Motor neuron (in vitro differentiated cells): ENCODE measurements around the gene ZDHHC24. TPM values are rescaled to one million over a fixed set of nuclear protein-coding genes. Genes with fewer than 3 reads are reported as not detected.

Experiments
- ATAC-seq, 8 experiments: fragments of 200-7000 bp; cut with Tn5 transposase; replicated peaks in 6 of 8; 2 replicates each; pipeline ENCODE4 v1.8.0; 2021; ENCODE audit warnings: mild to moderate bottlenecking in 8 of 8, moderate library complexity in 8 of 8
- H3K27ac ChIP-seq, 2 donors: fragments of 250-450 bp; sonication (Bioruptor Pico); 2 replicates each; pipeline ENCODE4 v1.9.0; 2021; ENCODE audit warnings: antibody characterized with exemption in 2 of 2, mild to moderate bottlenecking in 2 of 2, moderate library complexity in 1 of 2
- H3K4me1 ChIP-seq, 2 donors: fragments of 250-450 bp; sonication (Bioruptor Pico); replicated peaks in 1 of 2; 2 replicates each; pipeline ENCODE4 v1.6.1; 2021; ENCODE audit warnings: antibody characterized with exemption in 2 of 2, mild to moderate bottlenecking in 2 of 2, moderate library complexity in 1 of 2
- H3K4me3 ChIP-seq, 5 donors: fragments of 250-450 bp; sonication (Bioruptor Pico); 2 replicates each; pipeline ENCODE4 v1.9.0; 2021; ENCODE audit warnings: antibody characterized with exemption in 5 of 5, mild to moderate bottlenecking in 5 of 5, moderate library complexity in 4 of 5
- WGBS, 10 experiments: fragments of 450-650 bp; shearing (Covaris generic); methylation state at CpG; one replicate each; pipeline ENCODE4 v1.0.0; 2022; 5-methylcytosine and 5-hydroxymethylcytosine counted together
- in situ Hi-C, 9 experiments: fragments of 400-800 bp; cut with MboI; loops; one replicate each; pipeline ENCODE4 v1.15.0; 2021; ENCODE audit warnings: low sequenced_read_pairs in 9 of 9, low pct_unique_long_range_greater_than_20kb in 2 of 9; ENCODE audit not compliant: unreplicated experiment in 9 of 9
- total RNA-seq, 8 experiments: library from RNA; unstranded; fragments of 300-600 nt; gene quantifications; 2 replicates each; pipeline versions ENCODE4 v1.2.3 to v1.2.4, GENCODE V29; 2022

The ZDHHC24 gene
- total RNA-seq, 8 experiments from 2014 or later, result 5.2 to 12.7 (median 8.4) TPM

DNA sequence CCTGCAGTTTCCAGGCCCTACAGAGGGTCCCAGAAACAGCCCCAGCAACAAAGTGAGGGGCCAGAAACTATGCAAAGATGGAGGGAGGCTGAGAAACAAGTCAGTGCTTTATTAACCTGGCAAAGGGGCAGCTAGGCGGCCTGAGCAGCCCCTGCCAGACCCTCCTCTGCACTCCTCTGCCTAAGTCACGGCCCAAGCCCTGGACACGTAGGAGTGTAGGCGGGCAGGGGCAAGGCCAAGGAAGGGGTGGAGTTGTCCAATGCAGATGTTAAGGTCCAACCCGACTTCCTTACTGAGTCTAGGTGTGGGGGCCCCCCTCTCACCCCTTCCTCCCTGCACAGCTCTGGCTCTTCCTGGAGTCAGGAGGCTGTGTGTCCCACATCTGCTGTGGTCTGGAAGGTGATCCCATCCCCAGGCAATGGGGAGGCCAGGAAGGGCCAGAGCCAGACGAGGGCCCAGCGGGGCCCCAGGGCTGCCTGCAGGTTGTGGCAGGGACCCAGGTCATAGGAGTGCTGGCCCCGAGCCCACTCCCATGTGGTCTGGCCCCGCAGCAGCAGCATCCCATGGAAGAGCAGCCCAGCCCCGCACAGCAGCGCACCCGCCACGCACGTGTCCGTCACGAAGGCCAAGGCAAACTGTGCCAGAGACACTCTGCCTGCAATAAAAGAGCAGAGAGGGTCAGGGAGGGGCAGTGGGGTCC lies 6.5 kb downstream of the ZDHHC24 start:
- WGBS, 10 experiments, result 40 to 91% (median 84%) methylated on average over 1 to 8 of the region's 16 CpGs; no CpG with 5 or more reads in 6 of the 10 experiments
- ATAC-seq, result peak in 2 of 8 experiments; percentile 23 to 44
- in situ Hi-C loops, result no loop called here

DNA sequence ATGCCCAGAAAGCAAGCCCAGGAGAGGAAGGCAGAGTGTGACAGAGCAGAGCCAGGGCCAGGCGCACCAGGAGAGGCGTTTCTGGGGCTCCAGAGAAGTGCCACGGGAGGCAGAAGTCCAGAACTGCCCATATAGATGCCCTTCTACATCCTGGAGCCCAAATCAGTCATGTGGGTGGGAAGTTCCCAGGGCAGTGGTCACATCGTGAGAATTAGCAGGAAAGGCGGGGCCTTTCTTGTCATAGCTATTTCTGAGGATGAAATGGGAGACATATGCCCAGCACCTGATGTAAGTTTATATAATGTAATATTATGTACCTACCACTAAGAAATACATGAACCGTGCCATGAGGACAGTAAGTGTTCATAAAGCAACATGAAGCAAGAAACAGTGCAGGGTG lies 13.1 kb downstream of the ZDHHC24 start:
- 20 to 100% (median 84%) methylated on average over 1 to 3 of the region's 6 CpGs; no CpG with 5 or more reads in 6 of the 10 experiments for WGBS, 10 experiments
- peak in 3 of 8 experiments; percentile 19 to 55 (median 30) for ATAC-seq
- in situ Hi-C loops, result no loop called here
- Histone ChIP-seq H3K4me1 (no peaks in the 10 kb centered on the region), H3K4me3 (no peak overlapping the region), H3K27ac (no peak overlapping the region)

More for the DNA sequence above, 6.5 kb downstream of the ZDHHC24 start:
- H3K4me1 ChIP-seq, result peaks cover under 1 to 9% of the 10 kb centered on the region in 2 donors
- H3K4me3 ChIP-seq, result no peak overlapping the region
- no peak overlapping the region for H3K27ac ChIP-seq

DNA sequence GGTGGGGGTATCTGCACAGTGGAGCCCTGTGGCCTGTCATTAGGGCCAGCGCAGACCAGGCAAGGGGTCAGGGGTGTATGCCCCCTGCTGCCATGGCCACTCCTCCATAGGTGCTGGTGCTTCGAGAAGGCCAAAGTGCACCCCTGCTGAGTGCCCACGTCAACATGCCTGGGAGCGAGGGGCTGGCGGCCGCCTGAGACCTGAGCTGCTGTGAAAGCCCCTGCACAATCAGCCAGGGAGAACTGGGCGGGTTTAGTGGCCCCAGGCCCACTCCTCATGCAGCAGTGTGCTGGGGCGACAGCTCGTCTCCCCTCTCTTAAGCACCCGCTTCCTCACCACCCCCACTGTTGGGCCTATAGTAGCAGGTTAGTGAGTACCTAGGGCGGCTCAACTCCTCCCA lies 14.0 kb downstream of the ZDHHC24 start:
- Histone ChIP-seq H3K27ac (no peak overlapping the region), H3K4me1 (no peaks in the 10 kb centered on the region), H3K4me3 (no peak overlapping the region)
- peak in 2 of 8 experiments; percentile 6 to 26 for ATAC-seq
- WGBS, 10 experiments, result 94 to 100% (median 100%) methylated on average over 1 to 3 of the region's 11 CpGs; no CpG with 5 or more reads in 7 of the 10 experiments
- in situ Hi-C loops, result no loop called here

DNA sequence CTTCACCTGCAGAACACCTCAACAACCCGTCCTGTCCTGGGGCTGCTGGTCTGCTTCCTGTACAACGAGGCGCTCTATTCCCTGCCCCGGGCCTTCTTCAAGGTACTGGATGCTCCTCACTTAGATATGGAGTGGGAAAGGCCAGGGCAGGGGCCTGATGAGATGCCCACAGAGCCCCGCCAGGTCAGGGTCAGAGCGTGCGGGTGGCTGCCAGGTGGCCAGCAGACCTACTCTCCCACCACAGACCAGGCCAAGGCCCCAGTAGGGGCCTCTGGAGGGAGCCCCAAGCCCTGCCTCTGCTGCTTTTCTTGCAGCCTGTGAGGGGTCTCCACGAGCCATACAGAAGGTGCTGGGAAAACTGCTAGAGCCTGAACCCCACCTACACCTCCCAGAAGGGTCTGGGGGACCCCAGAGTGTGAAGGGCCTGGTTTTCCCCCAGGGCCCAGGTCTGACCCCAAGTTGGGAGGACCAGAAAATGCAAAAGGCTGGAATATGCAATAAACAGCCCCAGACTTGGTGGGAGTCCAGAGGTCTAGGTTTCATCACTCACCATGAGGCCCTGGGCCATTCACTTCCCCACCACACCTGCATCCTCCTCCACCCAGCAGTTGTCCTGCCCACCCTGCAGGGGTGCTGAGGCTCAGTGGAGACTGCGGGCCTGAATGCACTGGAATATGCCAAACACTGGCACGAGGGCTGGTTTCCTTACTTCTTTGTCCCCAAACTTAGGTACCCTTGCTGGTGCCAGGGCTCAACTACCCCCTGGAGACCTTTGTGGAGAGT lies 14.7 kb downstream of the ZDHHC24 start:
- 57 to 88% (median 80%) methylated on average over 1 to 8 of the region's 10 CpGs; no CpG with 5 or more reads in 4 of the 10 experiments for WGBS, 10 experiments
- no peaks in the 10 kb centered on the region for H3K4me1 ChIP-seq
- in situ Hi-C loops, result no loop called here
- ATAC-seq, result peak in 5 of 8 experiments; percentile 9 to 58 (median 32)
- H3K4me3 ChIP-seq, result no peak overlapping the region
- H3K27ac ChIP-seq, result no peak overlapping the region

DNA sequence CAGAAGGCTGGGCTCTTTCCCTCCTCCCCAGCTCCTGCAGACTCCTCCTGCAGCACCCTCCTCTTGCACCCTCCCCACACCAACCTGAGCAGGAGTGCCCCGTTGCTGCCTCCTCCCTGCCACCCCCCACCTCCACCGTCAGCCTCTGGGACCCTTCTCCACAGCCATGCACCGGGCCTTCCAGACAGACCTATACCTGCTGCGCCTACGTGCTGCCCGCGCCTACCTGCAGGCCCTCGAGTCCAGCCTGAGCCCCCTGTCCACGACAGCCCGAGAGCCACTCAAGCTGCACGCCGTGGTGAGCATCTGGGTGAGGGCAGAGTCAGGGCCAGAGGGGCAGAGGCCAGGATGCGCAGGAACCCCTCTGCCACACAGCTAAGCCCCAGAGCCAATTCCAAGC lies 16.2 kb downstream of the ZDHHC24 start:
- Histone ChIP-seq H3K27ac (no peak overlapping the region), H3K4me3 (no peak overlapping the region), H3K4me1 (no peaks in the 10 kb centered on the region)
- in situ Hi-C loops, result no loop called here
- WGBS, 10 experiments, result 87 to 100% (median 100%) methylated on average over 1 to 3 of the region's 13 CpGs; no CpG with 5 or more reads in 7 of the 10 experiments
- ATAC-seq, result peak in 4 of 8 experiments; percentile 20 to 37 (median 30)

DNA sequence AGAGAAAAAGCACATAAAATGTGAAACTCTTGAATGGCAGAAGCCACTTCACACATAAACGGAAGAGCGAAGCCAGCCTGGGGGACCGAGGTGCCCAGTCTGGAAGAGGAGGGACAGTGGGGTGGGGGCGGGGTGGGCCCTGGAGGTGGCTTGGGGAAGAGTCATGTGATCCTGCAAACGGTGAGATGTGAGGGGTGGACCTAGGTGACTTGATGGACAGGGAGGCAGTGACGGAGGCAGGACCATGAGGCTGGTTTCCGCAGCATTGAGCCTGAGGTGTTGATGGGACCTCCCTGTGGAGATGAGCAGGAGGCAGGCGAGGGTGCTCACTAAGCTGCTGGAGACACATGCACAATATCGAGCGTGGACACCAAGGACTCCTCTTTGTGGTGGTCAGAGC lies 16.8 kb downstream of the ZDHHC24 start:
- ATAC-seq, result peak in 3 of 8 experiments; percentile 16 to 20 (median 18)
- 68 to 100% (median 82%) methylated on average over 1 to 8 of the region's 10 CpGs; no CpG with 5 or more reads in 5 of the 10 experiments for WGBS, 10 experiments
- Histone ChIP-seq H3K4me3 (no peak overlapping the region), H3K4me1 (no peaks in the 10 kb centered on the region), H3K27ac (no peak overlapping the region)
- in situ Hi-C loops, result no loop called here

DNA sequence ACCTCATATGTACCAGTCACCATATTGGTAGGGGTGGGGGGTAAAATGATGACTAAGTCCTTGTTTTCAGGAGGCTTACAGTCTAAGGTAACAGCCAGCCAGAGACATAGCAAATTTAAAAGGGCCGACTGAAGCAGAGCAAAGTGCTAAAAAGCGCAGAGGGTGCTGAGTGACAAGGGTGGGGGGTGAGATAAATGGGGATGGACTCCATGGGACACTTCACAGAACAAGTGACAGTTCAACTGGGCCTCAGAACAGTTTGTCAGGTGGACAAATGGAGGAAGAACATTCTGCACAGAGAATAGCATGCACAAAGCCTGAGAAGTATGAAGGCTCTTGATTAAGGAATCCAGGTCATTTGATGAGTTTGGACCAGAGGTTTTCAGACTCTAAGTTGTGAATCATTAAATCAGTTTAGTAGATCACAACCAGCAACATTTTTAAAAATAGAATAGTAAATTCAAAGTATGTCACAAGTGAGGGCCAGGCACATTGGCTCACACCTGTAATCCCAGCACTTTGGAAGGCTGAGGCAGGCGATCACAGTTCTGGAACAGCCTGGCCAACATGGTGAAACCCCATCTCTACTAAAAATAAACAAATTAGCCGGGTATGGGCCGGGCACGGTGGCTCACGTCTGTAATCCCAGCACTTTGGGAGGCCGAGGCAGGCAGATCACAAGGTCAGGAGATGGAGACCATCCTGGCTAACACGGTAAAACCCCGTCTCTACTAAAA lies 21.4 kb downstream of the ZDHHC24 start:
- WGBS, 10 experiments, result 60 to 100% (median 100%) methylated on average over 1 to 6 of the region's 10 CpGs; no CpG with 5 or more reads in 1 of the 10 experiments
- in situ Hi-C loops, result no loop called here
- H3K4me1 ChIP-seq, result no peaks in the 10 kb centered on the region
- no peak overlapping the region for H3K4me3 ChIP-seq
- no peak for ATAC-seq
- H3K27ac ChIP-seq, result no peak overlapping the region

DNA sequence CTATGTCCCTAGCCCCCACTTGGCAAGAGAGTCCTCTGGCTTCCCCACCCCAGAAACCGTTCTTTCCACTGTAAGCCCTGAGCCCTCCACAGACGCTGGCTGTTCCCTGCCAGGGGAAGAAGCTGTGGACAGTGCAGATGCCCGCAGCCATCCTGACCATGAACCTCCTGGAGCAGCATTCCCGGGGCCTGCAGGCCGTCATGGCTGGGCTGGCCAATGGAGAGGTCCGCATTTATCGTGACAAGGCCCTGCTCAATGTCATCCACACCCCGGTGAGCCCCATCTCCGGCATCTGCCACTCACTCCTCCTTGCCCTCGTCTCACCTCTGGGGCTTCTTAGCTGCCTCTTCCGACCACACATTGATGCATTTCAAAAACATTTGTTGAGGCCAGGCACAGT lies 22.2 kb downstream of the ZDHHC24 start:
- 63 to 100% (median 80%) methylated on average over 1 to 4 of the region's 11 CpGs; no CpG with 5 or more reads in 5 of the 10 experiments for WGBS, 10 experiments
- in situ Hi-C loops, result no loop called here
- Histone ChIP-seq H3K4me1 (no peaks in the 10 kb centered on the region), H3K27ac (no peak overlapping the region), H3K4me3 (no peak overlapping the region)
- no peak for ATAC-seq

DNA sequence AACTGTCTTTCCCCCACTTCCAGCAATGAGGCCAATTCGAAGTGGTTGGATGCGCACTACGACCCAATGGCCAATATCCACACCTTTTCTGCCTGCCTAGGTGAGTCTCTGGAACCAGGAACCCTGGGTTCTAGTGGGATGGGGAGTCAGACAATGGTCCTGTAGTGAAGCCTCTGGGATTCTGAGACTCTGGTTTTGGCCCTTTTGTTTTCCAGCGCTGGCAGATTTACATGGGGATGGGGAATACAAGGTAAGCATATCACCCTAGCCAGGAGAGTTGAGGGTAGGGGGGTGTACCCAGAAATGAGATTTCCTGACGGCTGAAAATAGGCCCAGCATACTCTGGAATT lies 34.9 kb downstream of the ZDHHC24 start:
- Histone ChIP-seq H3K4me1 (peaks cover 6% of the 10 kb centered on the region in 2 donors), H3K27ac (peak overlapping the region; percentile 78 to 83), H3K4me3 (peak overlapping the region; percentile 71 to 89 (median 85))
- WGBS, 10 experiments, result 0% methylated on average over 1 to 4 of the region's 5 CpGs; no CpG with 5 or more reads in 3 of the 10 experiments
- ATAC-seq, result no peak
- in situ Hi-C loops, result no loop called here

DNA sequence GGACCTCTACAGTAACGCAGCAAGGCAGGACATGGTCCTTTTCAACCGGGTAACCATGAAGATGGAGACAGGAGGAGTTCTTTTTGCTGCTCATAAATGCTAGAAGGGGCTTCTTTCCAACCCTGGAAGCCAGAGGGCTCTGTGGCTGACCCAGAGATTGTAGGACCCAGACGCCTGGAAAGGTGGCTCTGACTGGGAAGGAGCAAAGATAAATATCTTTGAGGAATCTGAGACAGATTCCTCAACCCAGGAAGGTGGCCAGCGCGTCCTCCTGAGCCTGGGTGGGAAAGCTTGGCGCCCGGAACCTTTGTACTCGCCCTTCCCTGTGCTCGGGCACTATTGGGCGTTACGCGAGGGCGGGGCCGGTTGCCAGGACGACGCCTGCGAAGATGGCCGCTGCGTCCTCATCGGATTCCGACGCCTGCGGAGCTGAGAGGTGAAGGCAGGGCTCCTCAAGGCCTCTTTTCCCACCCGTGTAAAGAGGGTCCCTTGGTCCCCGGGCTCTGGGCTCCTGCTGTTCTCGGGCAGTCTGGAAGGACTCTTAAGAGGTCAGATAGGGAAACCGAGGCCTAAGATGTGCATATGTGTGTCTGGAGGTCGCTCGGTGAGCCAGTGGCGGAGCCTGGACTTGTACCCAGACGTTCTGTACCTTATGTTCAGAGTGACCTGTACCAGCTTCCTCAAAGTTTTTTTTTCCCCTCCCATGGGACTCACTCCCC lies 35.4 kb downstream of the ZDHHC24 start, which contains the start of gene BBS1:
Gene BBS1 (plus strand): TSS at position 365 of the 719 bp plus-strand sequence. CDS start 25 bp downstream, at position 390.
- WGBS, 10 experiments, result 0 to 31% (median 2%) methylated on average over 1 to 25 of the region's 31 CpGs; no CpG with 5 or more reads in 1 of the 10 experiments
- ATAC-seq, result peak; percentile 97 to 100 (median 98)
- in situ Hi-C loops, result no loop called here
- Histone ChIP-seq H3K4me3 (peak within 1 kb of the TSS; percentile 71 to 89 (median 85)), H3K4me1 (peaks cover 6% of the 10 kb centered on the region in 2 donors), H3K27ac (peak within 1 kb of the TSS; percentile 78 to 83)

DNA sequence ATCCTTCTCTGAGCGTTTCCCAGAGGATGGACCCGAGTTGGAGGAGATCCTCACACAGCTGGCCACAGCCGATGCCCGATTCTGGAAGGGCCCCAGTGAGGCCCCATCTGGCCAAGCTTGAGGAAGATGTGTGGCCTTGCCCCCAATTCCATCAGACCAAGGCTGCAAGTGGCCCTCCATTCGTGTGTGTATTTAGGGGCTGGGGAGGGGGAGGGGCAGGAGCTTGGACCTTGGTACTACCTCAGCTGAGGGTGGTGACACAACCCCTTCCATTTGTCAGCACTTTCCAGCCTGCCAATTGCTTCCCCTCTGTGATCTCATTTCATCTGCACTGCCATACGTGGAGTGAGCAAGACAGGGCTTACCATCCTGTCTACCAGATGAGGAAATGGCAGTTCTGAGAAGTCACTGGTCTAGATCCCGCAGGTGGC lies 36.7 kb downstream of the ZDHHC24 start:
- peaks cover 6% of the 10 kb centered on the region in 2 donors for H3K4me1 ChIP-seq
- in situ Hi-C loops, result no loop called here
- peak in 1 of 8 experiments; percentile 47 for ATAC-seq
- H3K4me3 ChIP-seq, result no peak overlapping the region
- WGBS, 10 experiments, result 90 to 100% (median 100%) methylated on average over 1 to 2 of the region's 7 CpGs; no CpG with 5 or more reads in 7 of the 10 experiments
- no peak overlapping the region for H3K27ac ChIP-seq

DNA sequence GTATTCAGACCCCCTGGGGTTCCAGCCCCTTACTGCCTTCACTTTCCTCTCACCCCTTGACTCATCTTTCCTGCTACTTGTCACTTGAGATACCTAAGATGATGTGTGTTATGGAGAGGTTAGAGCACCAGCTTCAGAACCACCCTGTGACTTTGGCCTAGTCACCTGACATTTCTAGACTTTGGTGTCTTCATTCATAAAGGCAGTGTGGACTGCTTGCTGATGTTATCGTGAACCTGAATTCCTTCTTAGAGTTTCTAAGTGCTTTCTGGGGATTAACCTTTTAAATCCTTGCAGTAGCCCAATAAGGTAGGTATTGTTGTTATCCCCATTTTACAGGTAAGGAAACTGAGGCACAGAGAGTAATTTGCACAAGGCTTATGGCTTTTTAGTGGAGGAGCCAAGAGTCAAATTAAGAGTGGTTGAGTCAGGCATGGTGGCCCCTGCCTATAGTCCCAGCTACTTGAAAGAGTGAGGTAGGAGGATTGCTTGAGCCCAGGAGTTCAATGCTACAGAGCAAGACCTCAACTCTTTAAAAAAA lies 40.5 kb downstream of the ZDHHC24 start:
- no peak for ATAC-seq
- Histone ChIP-seq H3K27ac (no peak overlapping the region), H3K4me1 (no peaks in the 10 kb centered on the region), H3K4me3 (no peak overlapping the region)
- WGBS, 10 experiments, result 83 to 100% (median 100%) methylated on average over 1 of the region's 1 CpG; no CpG with 5 or more reads in 6 of the 10 experiments
- in situ Hi-C loops, result no loop called here
